ENCODE results near the gene C1QTNF7.

C1QTNF7 gene

DNA sequence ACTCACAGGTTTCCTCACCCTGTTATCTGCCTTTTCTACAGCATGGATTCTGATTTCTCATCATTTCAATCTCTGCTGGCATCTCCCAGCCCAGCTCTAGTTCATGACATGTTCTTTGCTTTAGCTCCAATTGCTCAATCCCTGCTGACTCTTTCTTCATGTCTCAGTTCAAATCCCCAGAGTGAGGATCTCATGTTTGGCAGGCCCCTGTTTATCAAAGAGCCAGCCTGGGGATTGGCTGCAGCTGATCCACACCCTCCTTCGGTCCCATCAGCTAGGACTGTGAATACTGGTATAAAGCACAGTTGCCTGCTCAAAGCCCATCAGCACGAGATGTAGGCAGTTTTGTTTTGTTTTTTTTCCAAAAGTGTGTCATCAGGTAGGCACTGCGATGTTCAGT lies 27.5 kb downstream of the C1QTNF7 start:
- DNase-seq = no peak

- DNase-seq = peak; percentile 53
These were observed 29.8 kb downstream of the C1QTNF7 start for GRCh38 chr4:15457406-15458201.

DNA sequence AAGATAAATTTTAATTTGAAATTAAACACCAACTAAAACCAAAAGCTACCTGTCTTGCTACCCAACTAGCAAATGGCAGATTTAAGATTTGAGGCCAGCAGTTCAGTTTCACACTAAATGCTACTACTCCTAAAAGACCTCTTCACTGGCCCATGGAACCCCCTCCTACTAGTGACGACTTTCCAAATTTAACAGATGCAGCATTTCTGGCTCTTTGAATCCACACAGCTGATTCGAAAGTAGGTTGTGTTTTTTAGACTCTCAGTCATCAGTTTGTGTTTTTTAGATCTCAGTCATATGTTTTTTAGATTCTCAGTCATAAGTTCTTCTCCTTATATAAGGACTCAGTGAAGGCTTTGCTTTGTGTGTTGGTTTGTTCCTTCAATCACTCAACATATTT lies 30.8 kb downstream of the C1QTNF7 start:
- DNase-seq = no peak

GRCh38 chr4:15459706-15460105 lies 31.9 kb downstream of the C1QTNF7 start:
- no peak for DNase-seq

- DNase-seq = no peak
These were observed 38.8 kb downstream of the C1QTNF7 start for GRCh38 chr4:15466596-15466995.

DNA sequence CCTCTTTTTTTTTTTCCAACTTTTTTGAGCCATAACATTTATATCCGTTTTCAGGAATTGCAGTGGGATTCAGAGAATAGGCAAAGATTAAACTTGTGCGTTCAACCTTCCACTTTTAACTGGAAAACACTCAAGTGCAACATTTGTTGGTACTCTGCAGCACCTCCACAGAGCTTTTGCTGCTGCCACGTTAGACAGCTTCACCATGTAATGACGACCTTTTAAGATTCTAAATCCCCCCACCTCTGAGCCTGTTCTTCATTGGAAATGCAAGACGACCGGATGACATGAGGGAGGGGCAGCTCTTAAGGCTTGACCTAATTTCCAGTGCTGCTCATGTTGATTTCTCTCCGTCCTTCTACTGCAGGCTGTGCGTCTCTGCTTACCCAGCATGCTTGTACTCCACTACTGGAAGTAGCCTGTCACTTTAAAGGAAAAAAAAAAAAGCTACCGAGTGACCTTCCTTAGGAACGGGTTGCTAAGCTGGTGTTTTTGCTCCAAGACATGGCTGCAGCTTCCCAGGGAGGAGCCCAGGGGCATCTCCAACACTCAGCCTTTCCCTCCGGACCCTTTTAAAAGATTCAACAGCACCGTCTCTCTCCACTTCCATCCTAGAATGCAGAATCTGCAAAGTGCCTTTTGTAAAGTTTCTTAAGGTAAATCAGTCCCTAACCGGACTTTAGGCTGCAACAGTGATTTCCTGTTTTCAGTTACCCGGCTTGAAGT lies 41.7 kb downstream of the C1QTNF7 start, which contains the start of gene CC2D2A:
TSS of gene CC2D2A (plus strand) at position 481 of the 726 bp plus-strand sequence. CDS start 6,051 bp downstream, outside the sequence.
- DNase-seq = peak; percentile 76

DNA sequence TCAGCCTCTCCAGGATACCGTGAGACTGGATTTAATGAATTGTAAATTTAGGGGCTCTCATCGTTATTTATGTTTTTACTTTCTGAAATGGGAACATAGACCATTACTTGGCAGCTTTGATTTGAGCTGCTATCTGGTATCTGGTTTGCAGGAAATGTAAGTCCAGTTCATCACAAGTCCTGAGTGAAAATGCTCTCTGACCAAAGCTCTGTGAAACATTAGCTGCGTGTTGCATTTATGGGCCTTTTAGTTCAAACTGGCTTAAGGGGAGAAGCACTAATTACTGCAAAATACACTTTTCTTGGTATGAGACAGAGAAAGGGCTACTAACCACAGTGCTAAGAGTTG lies 42.3 kb downstream of the C1QTNF7 start:
- no peak for DNase-seq

GRCh38 chr4:15476396-15476795 lies 48.6 kb downstream of the C1QTNF7 start:
- DNase-seq = no peak

GRCh38 chr4:15478724-15479088 lies 50.9 kb downstream of the C1QTNF7 start:
- DNase-seq = no peak

DNA sequence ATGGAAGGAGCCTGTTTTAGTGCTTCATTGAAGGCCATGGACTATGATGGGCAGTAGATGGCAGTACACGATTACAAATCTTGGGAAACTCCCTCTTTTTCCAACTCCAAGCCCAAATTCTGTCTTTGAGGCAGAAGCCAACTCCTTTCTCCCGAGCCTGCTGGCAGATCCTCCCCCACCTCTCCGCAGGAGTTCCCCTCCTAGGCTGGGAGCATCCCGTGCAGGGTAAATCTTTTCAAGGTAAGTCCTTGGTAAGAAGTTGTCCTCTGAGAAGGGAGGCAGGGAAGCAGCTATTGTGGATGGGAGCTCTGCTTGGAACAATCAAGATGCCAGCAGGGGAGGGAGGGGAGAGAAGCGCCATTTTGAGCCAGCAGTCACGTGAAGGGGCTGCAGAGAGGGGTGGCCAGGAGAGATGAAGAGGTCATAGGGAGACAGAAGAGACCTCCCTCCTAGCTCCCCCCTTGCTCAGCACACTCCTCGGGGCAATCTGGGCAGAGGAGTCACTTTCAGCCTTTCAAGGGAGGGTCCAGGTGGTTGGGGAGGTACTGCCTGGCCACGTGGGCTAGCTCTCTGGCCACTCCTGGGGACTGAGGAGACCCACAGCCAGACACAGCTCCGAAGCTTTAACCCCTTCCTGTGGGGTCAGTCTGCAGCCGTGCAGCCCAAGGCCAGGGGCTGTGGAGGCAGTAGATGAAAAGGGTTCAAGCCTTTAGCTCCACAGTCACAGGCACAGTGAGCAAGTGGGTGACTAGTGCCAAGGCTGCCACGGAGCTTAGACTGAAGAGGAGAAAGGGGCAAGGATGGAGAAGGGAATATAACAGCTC lies 51.5 kb downstream of the C1QTNF7 start:
- peak; percentile 99 for DNase-seq

- DNase-seq = no peak
These were observed 52.0 kb downstream of the C1QTNF7 start for GRCh38 chr4:15479913-15480185.

DNA sequence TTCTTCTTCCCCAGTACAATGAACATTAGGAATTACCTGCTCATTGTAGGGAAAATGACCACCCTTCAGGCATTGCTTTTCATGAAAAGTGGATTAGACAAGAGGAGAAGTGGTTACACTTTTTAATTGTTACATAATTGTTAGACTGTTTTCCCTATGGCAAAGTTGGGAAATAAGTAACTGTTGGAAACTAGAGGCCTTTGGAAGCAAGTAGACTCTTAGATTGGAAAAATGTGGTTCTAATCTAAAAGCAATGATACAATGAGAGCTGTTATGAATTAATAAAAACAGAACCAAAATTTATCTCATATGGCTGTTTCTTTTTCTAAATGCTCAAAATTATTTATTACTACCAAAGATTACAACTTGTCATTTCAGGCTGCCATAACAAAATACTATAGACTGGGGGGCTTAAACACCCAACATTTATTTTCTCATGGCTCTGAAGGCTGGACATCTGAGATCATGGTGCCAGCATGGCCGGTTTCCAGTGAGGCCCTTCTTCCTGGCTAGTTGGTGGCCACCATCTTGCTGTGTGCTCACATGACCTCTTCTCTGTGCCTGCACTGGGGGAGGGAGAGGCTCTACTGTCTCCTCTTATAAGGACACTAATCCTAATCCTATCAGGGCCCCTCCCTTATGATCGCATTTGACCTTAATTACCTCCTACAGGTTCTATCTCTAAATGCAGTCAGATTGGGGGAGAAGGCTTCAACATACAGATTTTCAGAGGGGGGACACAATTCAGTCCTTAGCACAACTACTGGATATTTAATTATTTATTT lies 54.3 kb downstream of the C1QTNF7 start:
- no peak for DNase-seq

DNA sequence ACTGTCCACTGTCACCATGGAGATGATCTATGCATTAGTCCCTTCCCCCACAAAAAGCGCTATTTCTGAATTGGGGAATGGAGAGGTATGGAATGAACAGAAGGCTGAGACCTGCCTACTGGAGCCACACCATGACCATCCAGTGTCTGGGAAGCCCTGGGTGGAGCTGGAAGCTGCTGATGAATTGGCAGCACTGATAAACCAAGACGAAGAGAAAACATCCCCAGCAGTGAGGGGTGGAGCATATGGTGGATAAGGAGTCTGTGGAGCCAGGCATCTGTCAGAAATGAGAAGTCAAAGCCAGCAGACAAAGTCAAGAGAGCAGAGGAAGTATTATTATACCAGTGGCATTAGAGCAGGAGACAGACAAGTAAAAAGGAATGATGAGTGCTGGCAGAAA lies 55.0 kb downstream of the C1QTNF7 start:
- no peak for DNase-seq

GRCh38 chr4:15488136-15488535 lies 60.3 kb downstream of the C1QTNF7 start:
- no peak for DNase-seq

DNA sequence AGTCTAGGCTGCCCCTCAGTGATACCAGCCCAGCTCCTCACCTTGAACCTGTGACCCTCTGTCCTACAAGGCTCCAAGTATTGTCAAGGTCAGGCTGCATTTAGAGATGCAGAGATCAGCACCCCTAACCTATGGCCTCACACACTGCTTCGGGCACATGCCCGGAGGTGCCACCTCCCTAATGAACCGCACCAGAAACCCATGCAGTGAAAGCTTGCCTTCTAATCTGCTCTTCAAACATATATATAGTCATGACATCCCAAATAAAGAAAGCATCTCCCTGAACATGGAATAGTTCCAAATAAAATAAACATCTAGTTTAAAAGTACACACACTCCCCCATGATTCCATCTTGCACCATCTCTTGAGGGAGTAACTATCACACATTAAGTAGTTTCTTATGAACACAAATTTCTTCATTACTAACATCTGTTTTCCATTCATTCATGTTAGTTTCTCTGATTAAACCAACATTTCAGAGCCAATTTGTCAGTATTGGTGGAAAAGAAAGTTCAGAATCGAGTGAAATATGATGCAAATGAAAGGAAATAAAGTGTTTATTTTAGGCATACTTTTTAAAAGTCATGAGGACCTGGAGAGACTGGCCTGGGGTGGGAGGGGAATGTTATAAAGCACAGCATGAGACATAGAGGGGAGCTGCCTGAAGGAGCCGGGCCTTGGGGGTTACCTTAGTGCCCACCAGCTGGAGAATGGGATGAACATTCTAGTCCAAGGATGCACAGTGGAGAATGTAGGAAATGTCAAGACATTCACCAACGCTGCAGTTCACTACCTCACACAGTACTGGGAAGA lies 61.0 kb downstream of the C1QTNF7 start:
- no peak for DNase-seq

DNA sequence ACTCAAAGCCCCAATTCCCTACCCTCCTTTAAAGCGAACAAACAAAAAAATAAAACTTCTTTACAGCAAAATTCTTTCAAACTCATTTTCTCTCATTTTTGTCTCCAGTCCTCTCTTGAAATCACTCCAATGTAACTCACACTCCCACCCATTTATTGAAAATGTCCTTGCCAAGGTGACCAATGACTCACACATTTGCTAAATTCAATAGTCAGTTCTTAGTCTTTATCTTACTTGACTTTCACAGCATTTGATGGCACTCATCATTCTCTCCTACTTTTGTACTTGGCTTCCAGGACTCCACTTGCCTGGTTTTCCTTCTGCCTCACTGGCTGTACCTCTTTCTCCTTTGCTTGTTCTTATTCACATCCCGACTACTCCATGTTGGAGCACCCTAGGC lies 61.7 kb downstream of the C1QTNF7 start:
- no peak for DNase-seq

GRCh38 chr4:15493411-15493810 lies 65.6 kb downstream of the C1QTNF7 start:
- DNase-seq = no peak

- DNase-seq = no peak
These were observed 67.8 kb downstream of the C1QTNF7 start for GRCh38 chr4:15495621-15496020.
